Muscle of back (tissue), 11 donors: ENCODE measurements around the gene NRXN3. TPM values are rescaled to one million over a fixed set of nuclear protein-coding genes. Genes with fewer than 3 reads are reported as not detected.

Experiments used
- DNase-seq, 3 donors: peaks; one replicate each; pipeline versions ENCODE4 v3.0.0 to v3.0.0-alpha.2; 2013
- polyA plus RNA-seq, 10 donors: library from polyadenylated mRNA; unstranded; fragments of 120-200 nt; gene quantifications; one replicate each; pipeline ENCODE4 v1.2.1, GENCODE V29; 2013; ENCODE audit not compliant: insufficient read length in 10 of 10

The NRXN3 gene
- polyA plus RNA-seq, 10 donors = 0.39 to 2.5 (median 0.84) TPM

DNA sequence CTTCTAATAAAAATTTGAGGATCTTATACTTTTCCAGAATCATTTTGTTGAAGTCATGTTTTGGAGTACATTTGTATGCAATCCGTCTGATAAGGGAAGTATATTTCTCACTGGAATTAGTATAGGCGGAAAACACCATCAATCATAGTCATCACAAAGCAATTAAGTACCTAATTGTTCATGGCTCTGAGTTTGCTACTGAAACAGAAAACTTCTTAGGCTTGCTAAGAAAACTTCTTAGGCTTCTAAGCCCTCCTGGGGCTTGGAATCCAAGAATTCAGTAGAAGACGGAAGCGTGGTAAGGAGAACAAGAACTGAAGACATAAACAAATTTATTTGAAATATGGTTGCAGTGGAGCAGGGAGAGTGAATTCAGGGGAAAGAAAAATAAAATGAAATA lies 1404.9 kb downstream of the NRXN3 start:
- DNase-seq = no peak

DNA sequence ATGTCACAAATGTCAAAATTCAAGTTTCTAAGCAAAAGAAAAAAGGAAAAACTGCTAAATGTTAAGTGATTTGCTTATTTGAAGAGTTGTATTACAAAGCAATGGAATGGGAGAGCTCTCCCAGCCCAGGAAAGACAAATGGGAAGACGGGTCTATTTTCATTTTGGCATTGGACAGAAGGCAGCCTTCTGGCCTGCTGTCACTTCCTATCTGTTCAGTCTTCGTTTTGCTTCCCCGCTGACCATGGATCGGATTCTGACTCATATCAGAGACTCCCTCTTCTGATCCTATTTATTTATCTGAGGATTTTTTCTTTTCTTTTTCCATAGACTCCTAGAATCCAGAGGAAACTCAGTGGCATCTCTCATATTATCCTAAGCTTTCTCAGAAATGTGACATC lies 1406.3 kb downstream of the NRXN3 start:
- peak in 1 of 3 donors; percentile 41 for DNase-seq

DNA sequence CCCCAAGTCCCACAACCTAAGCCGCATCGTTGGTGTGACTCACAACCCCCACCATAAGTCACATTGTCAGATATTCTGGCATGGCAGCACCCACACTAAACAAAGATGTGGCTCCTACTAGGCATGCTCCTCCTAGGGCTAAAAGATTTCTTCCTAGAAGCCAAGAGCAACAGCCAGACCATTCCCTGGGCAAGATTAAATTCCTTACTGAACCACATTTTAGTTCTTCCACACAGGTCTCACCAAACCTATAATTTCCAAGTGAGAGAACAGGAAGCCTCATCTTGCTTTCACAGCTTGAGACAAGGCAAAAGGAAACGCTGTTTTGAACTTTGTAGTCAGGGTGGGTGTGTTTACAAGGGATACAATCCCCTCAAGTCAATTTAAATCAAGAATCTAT lies 1408.3 kb downstream of the NRXN3 start:
- DNase-seq = no peak

DNA sequence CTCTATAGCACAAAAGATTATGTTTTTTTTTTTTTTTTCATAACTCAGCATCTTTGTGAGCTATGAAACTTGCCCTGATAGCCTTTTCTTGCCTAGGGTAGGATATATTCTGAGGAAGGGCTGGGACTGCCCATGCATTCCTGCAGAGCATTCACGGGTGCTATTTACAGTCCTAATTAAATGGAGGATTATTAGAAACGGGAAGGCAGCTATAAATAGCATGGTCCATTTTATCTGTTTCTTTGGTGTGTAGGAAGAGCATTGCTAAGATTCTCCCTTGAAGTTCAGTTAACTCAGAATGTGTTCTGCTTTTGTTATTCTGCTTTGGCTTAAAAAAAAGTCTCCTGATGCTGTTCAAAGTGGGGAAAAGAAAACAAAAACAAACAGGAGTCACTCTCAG lies 1410.2 kb downstream of the NRXN3 start:
- no peak for DNase-seq

DNA sequence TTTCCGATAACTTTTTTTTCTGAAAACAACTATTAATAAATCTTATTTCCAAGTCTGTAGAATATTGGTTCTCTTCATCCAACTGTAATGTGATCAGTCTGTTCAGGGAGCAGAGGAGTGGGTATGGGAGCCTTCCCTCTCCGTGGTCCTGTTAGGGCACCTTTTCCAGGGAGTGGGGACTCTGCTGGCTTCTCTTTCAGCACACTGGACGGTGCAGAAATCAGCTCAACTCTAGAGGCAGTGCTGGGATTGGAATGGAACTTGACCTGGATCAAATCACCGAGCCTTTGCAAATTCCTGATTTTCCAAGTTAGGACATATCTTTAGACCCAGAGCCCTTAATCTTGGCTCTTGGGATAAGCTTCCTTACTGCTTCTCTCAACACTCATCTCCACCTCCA lies 1410.7 kb downstream of the NRXN3 start:
- no peak for DNase-seq

DNA sequence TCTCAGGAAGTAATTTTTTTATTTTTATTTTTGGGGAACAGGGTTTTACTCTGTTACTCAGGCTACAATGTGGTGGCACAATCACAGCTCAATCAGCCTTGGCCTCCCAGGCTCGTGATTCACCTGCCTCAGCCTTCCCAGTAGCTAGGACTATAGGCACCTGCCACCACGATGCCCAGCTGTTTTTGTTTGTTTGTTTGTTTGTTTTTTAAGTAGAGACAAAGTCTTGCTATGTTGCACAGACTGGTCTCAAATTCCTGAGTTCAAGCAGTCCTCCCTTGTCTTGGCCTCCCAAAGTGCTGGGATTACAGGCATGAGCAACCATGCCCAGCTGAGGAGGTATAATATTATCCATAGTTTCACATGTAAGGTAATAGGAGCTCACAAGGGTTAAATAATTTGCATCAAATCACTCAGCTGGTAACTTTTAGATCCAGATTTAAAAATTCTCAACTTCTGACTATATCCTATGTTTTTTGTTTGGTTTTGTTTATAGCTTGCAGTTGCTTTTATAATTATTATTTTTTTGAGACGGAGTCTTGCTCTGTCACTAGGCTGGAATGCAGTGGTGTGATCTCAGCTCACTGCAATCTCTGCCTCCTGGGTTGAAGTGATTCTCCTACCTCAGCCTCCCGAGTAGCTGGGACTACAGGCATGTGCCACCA lies 1411.9 kb downstream of the NRXN3 start:
- no peak for DNase-seq

DNA sequence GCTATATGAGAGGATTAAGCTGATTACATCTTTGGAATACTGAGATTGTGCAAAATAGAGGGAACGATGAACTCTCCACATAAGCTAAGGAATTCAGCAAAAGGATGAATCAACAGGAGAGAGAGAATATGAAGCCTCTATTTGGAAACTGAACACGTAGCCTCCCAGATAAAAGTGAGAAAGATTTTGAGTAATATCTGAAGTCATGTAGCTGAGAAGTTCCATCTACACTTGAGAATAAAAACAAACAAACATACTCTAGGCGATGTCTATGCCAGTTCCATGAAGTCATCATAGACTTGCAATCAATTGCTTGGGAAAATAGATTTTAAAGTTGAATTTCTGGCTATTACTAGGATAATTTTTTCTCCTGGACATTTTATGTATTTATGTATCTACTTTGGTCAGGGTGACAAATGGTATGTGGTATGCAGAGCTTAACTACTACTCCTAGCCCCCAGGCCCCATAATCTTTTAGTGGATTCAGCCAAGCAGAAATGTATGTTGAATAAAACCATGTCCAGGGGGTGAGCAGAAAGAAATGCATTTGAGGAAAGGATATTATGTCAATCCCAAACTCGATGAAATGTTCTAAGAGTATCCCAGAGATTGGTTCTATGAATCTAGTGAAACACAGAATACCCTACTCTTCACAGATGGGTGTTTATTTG lies 1413.7 kb downstream of the NRXN3 start:
- DNase-seq = no peak

DNA sequence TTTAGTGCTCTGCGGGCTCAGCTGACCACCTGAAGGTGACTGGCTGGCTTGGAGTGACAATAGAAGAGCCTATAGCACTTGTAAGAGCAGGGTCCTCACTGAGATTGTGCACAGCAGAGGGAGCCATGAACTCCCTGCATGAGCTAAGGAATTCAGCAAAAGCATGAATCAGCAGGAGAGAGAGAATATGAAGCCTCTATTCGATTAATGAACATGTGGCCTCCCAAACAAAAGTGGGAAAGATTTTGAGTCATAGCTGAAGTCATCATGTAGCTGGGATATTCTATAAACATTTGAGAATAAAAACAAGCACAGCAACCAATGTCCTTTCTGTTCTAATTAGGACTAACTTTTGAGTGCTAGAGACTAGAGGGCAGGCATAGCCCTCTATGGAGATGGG lies 1414.5 kb downstream of the NRXN3 start:
- DNase-seq = peak in 1 of 3 donors; percentile 79

DNA sequence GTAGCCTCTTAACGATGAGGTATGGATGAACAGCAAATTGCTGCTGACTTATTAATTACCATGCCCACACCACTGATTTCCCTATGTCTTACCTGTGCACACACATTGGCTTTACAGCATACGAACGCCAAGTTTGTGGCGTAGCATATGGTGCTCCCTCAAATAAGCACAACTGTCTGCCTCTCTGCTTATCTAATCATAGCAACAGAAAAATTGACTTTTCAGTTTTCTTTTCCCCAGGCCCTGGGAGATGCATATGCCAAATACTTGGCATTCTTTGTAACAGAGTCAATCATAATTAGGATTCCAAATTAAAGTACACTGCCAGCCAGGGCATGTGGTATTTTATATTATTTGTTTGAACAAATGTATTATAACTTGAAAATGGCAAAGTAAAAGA lies 1415.7 kb downstream of the NRXN3 start:
- no peak for DNase-seq

DNA sequence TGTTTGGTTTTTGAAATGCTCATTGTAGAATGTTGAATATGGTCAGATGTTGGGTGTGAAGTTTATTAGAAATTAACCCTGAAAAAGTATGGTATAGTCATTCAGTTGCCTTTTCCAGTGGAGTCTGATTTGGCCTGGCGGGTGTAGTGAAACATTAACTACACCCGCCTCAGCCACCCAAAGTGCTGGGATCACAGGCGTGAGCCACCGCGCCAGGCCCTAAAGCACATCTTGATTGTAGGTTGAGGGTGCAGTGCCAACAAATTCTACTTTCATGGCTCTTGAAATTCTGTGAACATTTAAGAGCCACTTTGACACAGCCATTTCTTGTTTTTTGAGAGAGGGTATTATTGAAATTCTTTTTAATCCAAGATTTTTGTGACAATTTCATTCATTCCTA lies 1416.2 kb downstream of the NRXN3 start:
- DNase-seq = no peak

DNA sequence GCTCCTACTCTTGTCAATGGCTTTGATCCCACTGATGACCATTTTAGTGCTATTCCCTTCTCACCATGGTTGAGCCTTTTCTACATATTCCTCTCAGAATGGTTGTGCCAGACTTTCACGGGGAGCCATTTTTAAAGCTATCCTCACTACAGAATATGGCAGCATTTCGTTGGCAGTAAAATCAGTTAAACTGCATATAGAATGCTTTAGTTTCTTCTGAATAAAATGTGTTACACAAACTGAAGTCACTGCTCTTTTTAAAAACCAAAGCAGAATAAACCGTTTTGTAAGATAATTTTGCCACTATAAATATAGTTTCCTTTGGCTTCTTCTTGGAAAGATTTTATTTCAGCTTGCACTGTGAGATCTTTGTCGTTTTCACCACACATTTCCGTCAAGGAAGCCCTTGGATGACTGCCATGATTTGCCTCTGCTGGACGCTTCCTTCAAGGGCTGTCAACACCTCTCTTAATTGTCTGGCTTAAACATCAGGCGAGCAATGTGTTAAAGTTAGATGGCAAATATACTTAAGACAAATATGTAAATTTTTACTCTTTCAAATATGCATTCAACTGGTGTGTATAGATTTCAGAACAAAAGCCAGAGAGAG lies 1416.9 kb downstream of the NRXN3 start:
- DNase-seq = peak; percentile 30 to 64 (median 32)

DNA sequence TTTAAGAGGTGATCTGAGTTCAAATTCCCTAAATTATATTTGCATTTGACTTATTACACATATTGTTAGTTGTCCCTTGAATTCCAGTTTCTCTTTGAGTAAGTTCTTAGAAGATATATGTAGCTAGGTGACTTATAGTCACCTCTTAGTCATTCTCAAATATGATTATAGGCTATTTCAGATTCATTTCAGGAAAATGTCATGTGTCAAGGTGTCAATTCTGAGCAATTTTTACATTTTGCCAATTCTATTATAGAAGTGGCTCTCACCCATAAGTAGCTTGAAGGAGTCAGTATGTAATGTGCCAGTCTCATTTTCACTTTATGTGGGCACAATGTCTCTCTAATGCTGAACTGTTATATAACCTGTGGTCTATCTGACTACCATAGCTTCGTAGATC lies 1417.7 kb downstream of the NRXN3 start:
- DNase-seq = no peak

DNA sequence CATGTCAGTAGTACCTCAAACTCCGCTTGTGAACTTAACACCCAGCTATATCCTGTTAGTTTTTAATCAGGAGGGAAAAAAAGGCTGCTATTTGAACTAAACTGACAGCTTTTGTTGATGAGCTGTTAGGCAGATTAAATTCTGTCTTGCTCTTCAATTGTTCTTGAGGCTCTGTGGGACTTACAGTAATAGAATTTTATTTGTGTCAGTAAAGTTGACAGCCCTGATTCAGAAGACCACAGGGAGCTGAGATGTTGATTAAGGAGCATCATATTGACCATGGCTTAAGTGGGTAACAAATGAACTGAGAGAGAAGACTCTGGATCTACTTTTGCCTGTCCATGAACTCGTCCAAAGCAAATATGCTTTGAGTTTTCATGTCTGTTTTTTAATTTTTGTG lies 1418.2 kb downstream of the NRXN3 start:
- no peak for DNase-seq

DNA sequence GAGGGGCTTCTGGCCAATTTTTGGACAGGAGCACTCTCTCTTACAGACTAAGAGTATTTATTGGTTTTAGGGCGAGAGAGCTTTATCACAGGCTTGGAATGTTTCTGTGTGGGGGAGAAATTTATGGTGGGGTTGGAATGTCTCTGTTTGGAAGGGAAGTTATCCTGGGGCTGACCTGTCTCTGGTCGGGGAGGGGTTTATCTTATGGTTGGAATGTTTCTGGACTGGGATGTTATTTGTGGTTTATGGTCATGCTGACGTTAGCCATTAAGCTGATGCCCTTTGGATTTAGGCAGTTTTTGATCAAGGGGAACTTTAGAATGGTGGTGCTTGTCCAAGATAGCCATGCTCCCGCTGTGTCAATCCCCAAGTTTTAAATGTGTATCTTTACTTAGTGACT lies 1426.4 kb downstream of the NRXN3 start:
- peak in 1 of 3 donors; percentile 41 for DNase-seq

DNA sequence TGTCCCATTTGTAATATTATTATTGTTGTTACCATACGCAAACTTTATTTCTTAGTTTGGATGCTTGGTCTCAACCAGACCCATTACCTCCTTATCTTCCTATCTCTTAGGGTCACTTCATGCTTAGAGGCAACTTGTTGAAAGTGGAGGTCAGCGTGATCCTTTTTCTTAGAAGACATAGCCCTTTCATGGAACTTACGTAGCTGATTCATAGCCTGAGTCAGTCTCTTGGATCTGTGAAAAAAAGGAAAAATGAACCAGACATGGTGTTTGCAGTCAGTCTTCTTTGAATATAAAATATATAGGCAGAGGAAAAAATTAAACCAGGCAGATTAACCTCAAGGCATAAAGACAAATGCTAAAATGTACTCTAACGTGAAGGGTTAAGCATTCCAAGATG lies 1427.4 kb downstream of the NRXN3 start:
- DNase-seq = no peak

DNA sequence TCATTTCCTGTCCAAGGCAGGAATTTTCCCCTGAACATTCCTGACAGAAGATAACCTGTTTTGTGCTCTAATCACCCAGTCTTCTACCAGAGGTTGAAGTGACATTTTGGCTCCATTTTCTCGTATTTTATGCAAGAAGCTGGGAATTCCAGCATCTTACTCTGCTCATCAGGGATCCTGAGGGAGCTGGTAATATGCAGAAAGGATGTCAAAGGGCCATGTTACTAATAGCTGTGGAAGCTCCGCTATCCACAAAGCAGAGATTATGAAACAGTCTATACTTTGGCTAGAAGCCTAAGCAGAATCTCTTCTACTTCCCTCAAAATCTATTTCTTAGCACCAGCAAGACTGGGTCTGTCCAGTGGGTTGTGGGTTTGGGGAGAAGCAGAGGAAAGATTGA lies 1428.2 kb downstream of the NRXN3 start:
- no peak for DNase-seq

DNA sequence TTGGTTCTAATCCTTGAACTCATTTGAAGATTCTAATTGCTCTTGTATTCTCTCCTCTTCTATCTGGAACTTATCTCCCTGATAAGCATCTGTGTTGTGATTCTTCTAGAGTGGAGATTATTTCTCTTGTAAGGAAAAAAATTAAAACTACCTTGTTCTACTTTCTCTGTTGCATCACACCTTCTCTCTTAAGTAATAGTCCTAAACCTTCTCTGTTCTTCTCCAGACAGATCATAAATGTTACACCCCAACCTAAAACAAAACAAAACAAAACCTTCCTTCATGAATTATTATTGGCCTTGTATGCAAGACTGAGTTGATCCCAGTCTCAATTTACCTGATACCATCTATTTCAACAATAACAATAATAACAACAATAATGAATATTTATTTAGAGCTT lies 1429.1 kb downstream of the NRXN3 start:
- no peak for DNase-seq

DNA sequence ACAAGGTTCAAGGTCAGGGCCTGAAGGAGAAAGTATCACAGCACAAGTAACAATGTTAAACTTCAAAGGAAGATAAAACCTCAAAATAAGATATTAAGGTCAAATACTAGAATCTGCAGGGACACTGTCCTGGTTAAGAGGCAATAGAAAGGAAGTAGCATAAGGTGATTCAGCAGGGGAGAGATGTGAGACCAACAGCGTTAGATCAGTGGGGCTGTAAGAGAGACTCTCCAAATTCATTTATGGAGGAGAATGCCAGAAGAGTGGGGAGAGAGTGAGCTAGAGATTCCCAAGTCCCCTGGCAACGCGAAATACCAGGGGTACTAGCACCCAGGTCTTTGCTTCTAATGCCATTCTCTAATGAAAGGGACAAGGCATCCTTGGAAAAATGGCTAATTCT lies 1430.2 kb downstream of the NRXN3 start:
- DNase-seq = no peak

DNA sequence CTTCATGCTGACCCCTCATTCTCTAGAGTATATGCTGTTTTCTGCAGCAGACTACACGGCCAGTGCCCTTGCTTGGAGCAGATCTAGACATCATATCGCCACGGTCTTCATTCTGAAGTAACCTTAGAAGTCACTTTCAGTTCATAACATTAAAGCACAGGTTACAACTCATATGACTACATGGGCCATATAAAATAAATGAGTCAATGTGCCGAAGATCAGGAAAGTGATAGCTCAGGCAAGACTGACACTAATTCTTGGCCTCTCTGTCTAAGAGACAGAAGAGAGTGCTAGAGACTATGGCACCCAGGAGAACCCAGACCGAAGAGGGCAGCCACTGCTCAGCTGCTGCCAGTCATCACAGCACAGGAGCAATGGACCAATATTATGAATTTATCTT lies 1431.4 kb downstream of the NRXN3 start:
- no peak for DNase-seq

DNA sequence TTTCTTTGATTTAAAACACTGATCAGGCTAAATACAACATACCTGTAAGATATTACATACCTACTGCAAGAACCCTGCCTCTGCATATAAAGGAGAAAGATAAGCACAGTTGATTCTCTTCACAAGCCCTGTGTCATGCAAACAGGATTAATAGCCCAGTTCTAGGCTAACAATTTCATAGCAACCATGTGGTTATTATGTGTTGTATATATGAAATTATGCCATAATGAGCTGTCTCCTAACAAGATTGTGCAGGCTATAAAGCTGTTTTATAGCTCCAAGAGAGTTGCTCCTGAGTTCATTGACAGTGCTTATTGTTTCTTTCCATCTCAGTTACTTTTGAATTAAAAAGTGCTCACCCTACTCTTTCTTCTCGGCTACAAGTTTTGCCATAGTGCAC lies 1431.9 kb downstream of the NRXN3 start:
- no peak for DNase-seq

DNA sequence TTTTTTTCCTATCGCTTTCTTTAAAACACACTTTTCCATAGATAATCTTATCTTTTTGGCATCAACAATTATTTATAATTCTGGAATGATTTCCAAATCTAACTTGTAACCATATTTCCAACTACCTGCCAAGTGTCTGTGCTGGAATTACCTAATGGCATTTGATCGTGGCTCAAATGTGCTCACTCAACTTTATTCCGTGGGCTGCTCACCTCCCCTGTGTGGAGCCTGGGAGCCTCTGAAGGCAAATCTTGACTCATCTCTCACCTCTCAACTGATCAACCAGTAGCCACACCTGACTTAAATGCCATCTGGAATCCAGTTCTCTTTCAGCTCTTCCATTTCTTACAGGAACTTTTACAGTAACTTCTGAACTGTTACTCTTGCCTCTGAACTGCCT lies 1432.6 kb downstream of the NRXN3 start:
- DNase-seq = no peak

DNA sequence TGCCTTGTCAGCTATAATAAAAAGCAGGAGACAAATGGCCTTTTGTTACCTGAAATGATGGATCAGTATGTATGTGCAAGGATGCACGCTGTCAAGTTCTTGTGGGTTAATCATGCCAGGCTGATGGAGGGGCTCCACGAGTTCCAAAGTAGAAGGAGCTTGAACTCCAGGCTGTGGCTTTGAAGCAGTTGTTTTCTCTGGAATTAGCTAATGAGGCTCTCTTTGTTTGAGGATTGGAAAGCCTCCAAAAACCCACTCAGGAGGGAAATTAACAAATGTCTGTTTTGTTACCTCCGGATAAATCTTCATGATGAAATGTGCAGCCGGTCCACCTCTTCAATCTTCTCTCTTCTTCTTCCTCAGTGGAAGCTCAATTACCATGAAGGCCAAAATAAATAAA lies 1435.7 kb downstream of the NRXN3 start:
- DNase-seq = peak in 2 of 3 donors; percentile 10 to 24

DNA sequence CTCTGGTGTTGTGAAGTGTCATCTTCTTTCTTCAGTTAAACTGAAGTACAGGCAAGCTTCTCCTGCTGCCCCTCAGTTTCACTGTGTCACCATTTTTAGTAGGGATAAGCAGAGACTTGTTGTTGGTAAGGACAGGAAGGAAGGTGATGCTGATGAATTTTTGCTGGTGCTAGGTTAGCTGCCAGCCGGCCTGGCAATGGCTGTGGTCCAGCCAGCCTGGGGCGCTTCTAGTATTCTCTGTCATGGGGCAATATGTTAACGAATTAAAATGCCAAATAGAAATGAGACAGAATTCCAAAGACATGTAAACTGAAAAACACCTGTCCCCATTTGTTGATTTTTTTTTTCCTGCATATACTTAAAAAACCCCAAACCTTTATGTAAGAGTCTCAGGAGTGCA lies 1438.3 kb downstream of the NRXN3 start:
- no peak for DNase-seq

DNA sequence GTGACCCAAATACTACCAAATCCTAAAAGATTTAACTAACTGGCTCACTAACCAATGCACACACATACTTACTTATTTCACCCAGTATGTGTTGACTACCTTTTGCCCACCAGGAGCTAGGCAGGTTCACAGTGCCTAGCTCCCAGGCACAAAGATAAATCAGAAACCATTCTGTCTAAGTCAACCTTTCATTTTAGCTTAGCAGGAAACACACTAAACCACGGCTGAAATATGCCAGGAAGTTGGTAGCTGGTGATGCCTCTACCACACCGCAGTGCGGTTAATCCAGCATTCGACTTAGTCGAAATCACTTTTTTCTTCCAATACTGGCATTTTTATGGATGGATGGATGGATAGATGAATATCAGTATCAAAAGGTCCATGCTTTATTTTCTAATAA lies 1443.5 kb downstream of the NRXN3 start:
- DNase-seq = no peak
